ENCODE measurements around the gene NCR2. TPM values are rescaled to one million over a fixed set of nuclear protein-coding genes. Genes with fewer than 3 reads are reported as not detected.

The NCR2 gene
- total RNA-seq, 1 experiment from 2014 or later: not detected

DNA sequence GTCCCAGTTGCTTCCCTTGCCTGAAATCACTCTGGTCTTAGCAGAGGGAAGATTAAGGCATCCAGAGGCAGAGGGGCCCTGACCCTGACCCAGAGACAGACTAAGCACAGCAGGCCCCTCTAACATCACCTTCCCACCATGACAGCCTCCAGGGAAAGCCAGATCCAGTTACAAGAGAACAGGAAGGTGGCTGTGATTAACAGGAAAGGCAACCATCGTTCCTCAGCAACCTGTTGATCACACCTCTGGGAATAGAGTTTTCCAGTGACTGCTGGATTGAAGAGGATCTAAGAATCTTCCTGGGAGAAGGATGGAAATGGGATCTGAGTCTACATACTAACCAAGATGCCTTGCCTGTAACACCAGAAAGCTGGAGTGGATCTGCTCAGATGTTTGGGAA is 43.7 kb upstream of the NCR2 start:
- BruUV-seq (replicated peaks): no TSS peak

More for the DNA sequence above, 43.7 kb upstream of the NCR2 start:
- POLR2A ChIA-PET: no interaction called here
- Histone ChIP-seq H3K9me2 (ENCODE audit: insufficient read depth) (no peaks in the 10 kb centered on the region; the same call in 1 of the 2 replicates), H3K36me3 (ENCODE audit: control insufficient read depth in 1 of 2, insufficient read depth in 2 of 2, low read length in 2 of 2) (no peaks in the 10 kb centered on the region), H3K27me3 (ENCODE audit: insufficient read depth, low read length) (no peaks in the 10 kb centered on the region), H4K20me1 (ENCODE audit: insufficient read depth) (no peaks in the 10 kb centered on the region), H3K9me3 (ENCODE audit: control insufficient read depth in 1 of 2, insufficient read depth in 1 of 2, low read depth in 1 of 2, low read length in 2 of 2) (no peaks in the 10 kb centered on the region), H3K9ac (ENCODE audit: low read length) (no peak overlapping the region), H3K4me3 (replicated peaks in 1 of 2; ENCODE audit: low read depth in 1 of 2, low read length in 2 of 2) (no peak overlapping the region), H3K4me2 (ENCODE audit: low read length) (no peak overlapping the region), H2AFZ (ENCODE audit: low read depth, low read length, poor library complexity, severe bottlenecking) (no peak overlapping the region), H3K4me1 (ENCODE audit: control insufficient read depth in 1 of 2, insufficient read depth in 2 of 2, low read length in 2 of 2) (no peaks in the 10 kb centered on the region), H3K27ac (ENCODE audit: low read depth, low read length) (no peak overlapping the region), H3K79me2 (ENCODE audit: insufficient read depth, low read length) (no peaks in the 10 kb centered on the region)
- intact Hi-C loops (cut with micrococcal nuclease): no loop called here
- RAD21 ChIA-PET (ENCODE audit: low non-redundant PET in 1 of 2, low total read pairs in 2 of 2, uncharacterized antibody in 2 of 2, unreplicated experiment in 2 of 2): no interaction called here
- TF ChIP-seq CBX3 (IDR thresholded peaks at IDR 0.05; ENCODE audit: low read depth): no peak
- no peak for TF ChIP-seq SIN3A (IDR thresholded peaks at IDR 0.05; ENCODE audit: low read depth)
- no peak for TF ChIP-seq POLR2A (IDR thresholded peaks at IDR 0.05; ENCODE audit: borderline replicate concordance, extremely low read depth, insufficient read depth, insufficient read length)
- no peak for TF ChIP-seq RAD21 (IDR thresholded peaks at IDR 0.05; ENCODE audit: low read depth)
- TF ChIP-seq, protein P1, sequence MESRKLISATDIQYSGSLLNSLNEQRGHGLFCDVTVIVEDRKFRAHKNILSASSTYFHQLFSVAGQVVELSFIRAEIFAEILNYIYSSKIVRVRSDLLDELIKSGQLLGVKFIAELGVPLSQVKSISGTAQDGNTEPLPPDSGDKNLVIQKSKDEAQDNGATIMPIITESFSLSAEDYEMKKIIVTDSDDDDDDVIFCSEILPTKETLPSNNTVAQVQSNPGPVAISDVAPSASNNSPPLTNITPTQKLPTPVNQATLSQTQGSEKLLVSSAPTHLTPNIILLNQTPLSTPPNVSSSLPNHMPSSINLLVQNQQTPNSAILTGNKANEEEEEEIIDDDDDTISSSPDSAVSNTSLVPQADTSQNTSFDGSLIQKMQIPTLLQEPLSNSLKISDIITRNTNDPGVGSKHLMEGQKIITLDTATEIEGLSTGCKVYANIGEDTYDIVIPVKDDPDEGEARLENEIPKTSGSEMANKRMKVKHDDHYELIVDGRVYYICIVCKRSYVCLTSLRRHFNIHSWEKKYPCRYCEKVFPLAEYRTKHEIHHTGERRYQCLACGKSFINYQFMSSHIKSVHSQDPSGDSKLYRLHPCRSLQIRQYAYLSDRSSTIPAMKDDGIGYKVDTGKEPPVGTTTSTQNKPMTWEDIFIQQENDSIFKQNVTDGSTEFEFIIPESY (IDR thresholded peaks at IDR 0.05; ENCODE audit: extremely low read depth, insufficient replicate concordance, low read length): no peak
- TF ChIP-seq FOSL1 (IDR thresholded peaks at IDR 0.05; ENCODE audit: low read depth): no peak
- no peak for TF ChIP-seq EZH2 (IDR thresholded peaks at IDR 0.05)
- TF ChIP-seq, protein P2, sequence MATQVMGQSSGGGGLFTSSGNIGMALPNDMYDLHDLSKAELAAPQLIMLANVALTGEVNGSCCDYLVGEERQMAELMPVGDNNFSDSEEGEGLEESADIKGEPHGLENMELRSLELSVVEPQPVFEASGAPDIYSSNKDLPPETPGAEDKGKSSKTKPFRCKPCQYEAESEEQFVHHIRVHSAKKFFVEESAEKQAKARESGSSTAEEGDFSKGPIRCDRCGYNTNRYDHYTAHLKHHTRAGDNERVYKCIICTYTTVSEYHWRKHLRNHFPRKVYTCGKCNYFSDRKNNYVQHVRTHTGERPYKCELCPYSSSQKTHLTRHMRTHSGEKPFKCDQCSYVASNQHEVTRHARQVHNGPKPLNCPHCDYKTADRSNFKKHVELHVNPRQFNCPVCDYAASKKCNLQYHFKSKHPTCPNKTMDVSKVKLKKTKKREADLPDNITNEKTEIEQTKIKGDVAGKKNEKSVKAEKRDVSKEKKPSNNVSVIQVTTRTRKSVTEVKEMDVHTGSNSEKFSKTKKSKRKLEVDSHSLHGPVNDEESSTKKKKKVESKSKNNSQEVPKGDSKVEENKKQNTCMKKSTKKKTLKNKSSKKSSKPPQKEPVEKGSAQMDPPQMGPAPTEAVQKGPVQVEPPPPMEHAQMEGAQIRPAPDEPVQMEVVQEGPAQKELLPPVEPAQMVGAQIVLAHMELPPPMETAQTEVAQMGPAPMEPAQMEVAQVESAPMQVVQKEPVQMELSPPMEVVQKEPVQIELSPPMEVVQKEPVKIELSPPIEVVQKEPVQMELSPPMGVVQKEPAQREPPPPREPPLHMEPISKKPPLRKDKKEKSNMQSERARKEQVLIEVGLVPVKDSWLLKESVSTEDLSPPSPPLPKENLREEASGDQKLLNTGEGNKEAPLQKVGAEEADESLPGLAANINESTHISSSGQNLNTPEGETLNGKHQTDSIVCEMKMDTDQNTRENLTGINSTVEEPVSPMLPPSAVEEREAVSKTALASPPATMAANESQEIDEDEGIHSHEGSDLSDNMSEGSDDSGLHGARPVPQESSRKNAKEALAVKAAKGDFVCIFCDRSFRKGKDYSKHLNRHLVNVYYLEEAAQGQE (IDR thresholded peaks at IDR 0.05; ENCODE audit: low read depth): no peak
- TF ChIP-seq ZNF274 (IDR thresholded peaks at IDR 0.05; ENCODE audit: low read depth, low read length): no peak
- TF ChIP-seq POLR2AphosphoS5 (IDR thresholded peaks at IDR 0.05; ENCODE audit: low read depth, low read length): no peak
- TF ChIP-seq, protein P3, sequence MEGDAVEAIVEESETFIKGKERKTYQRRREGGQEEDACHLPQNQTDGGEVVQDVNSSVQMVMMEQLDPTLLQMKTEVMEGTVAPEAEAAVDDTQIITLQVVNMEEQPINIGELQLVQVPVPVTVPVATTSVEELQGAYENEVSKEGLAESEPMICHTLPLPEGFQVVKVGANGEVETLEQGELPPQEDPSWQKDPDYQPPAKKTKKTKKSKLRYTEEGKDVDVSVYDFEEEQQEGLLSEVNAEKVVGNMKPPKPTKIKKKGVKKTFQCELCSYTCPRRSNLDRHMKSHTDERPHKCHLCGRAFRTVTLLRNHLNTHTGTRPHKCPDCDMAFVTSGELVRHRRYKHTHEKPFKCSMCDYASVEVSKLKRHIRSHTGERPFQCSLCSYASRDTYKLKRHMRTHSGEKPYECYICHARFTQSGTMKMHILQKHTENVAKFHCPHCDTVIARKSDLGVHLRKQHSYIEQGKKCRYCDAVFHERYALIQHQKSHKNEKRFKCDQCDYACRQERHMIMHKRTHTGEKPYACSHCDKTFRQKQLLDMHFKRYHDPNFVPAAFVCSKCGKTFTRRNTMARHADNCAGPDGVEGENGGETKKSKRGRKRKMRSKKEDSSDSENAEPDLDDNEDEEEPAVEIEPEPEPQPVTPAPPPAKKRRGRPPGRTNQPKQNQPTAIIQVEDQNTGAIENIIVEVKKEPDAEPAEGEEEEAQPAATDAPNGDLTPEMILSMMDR (IDR thresholded peaks at IDR 0.05 in 2 of 3, conservative IDR thresholded peaks at IDR 0.05 in 1 of 3; ENCODE audit: borderline replicate concordance in 1 of 3, insufficient read depth in 1 of 3, low read depth in 2 of 3, low read length in 2 of 3): no peak
- no peak for TF ChIP-seq EZH2phosphoT487 (IDR thresholded peaks at IDR 0.05; ENCODE audit: borderline replicate concordance)
- TF ChIP-seq, protein P4, sequence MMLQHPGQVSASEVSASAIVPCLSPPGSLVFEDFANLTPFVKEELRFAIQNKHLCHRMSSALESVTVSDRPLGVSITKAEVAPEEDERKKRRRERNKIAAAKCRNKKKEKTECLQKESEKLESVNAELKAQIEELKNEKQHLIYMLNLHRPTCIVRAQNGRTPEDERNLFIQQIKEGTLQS (IDR thresholded peaks at IDR 0.05): no peak
- no peak for TF ChIP-seq JUND (IDR thresholded peaks at IDR 0.05)
- no peak for TF ChIP-seq ZFX (IDR thresholded peaks at IDR 0.05)
- TF ChIP-seq EGR1 (IDR thresholded peaks at IDR 0.05; ENCODE audit: low read depth): no peak
- no peak for TF ChIP-seq ELF1 (IDR thresholded peaks at IDR 0.05; ENCODE audit: borderline replicate concordance, low read depth)
- no peak for TF ChIP-seq CEBPB (IDR thresholded peaks at IDR 0.05; ENCODE audit: low read depth)
- TF ChIP-seq, protein P5, sequence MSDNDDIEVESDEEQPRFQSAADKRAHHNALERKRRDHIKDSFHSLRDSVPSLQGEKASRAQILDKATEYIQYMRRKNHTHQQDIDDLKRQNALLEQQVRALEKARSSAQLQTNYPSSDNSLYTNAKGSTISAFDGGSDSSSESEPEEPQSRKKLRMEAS (IDR thresholded peaks at IDR 0.05): no peak
- TF ChIP-seq SRF (IDR thresholded peaks at IDR 0.05; ENCODE audit: low read depth): no peak
- CTCF ChIA-PET: no interaction called here
- no peak for DNase-seq (ENCODE audit: low read depth, low spot score)
- ATAC-seq: no peak
